ENCODE results near the gene SLC6A18.

The SLC6A18 gene

DNA sequence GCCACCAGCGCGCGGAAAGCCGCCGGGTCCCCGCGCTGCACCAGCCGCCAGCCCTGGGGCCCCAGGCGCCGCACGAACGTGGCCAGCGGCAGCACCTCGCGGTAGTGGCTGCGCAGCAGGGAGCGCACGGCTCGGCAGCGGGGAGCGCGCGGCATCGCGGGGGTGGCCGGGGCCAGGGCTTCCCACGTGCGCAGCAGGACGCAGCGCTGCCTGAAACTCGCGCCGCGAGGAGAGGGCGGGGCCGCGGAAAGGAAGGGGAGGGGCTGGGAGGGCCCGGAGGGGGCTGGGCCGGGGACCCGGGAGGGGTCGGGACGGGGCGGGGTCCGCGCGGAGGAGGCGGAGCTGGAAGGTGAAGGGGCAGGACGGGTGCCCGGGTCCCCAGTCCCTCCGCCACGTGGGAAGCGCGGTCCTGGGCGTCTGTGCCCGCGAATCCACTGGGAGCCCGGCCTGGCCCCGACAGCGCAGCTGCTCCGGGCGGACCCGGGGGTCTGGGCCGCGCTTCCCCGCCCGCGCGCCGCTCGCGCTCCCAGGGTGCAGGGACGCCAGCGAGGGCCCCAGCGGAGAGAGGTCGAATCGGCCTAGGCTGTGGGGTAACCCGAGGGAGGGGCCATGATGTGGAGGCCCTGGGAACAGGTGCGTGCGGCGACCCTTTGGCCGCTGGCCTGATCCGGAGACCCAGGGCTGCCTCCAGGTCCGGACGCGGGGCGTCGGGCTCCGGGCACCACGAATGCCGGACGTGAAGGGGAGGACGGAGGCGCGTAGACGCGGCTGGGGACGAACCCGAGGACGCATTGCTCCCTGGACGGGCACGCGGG, 69.9 kb downstream of the SLC6A18 start, which contains the start of gene TERT:
TERT (minus strand) TSS at position 234 of the 815 bp plus-strand sequence; CDS start at position 155, 79 bp downstream.
- peak; percentile 84 to 94 for DNase-seq

- DNase-seq, result no peak
Observed at GRCh38 chr5:1295650-1296037, 70.5 kb downstream of the SLC6A18 start.
